Putamen (tissue), 1 donor: ENCODE results near the gene PURA.

Source experiments
- DNase-seq: peaks from one replicate; pipeline ENCODE4 v3.0.0-alpha.2; 2016; ENCODE audit warnings: low spot score

The PURA gene

GRCh38 chr5:140113699-140114263 is at the start of gene PURA:
PURA (plus strand) TSS chr5:140114109; CDS start chr5:140114182, 73 bp downstream.
- DNase-seq, result peak; percentile 89

GRCh38 chr5:140072812-140073211 is 41.1 kb upstream of the PURA start:
- DNase-seq, result no peak

- DNase-seq, result peak; percentile 17
These were observed 40.6 kb upstream of the PURA start for GRCh38 chr5:140073296-140073695.

GRCh38 chr5:140075371-140075770 is 38.5 kb upstream of the PURA start:
- DNase-seq, result no peak

- no peak for DNase-seq
These were observed 37.8 kb upstream of the PURA start for GRCh38 chr5:140076142-140076541.

- DNase-seq, result no peak
These were observed 37.1 kb upstream of the PURA start for GRCh38 chr5:140076788-140077187.

GRCh38 chr5:140083120-140083519 is 30.8 kb upstream of the PURA start:
- no peak for DNase-seq

- DNase-seq, result no peak
These were observed 30.3 kb upstream of the PURA start for GRCh38 chr5:140083650-140084049.

- no peak for DNase-seq
These were observed 29.4 kb upstream of the PURA start for GRCh38 chr5:140084541-140084940.

GRCh38 chr5:140090251-140090650 is 23.7 kb upstream of the PURA start:
- DNase-seq, result no peak

GRCh38 chr5:140093179-140093578 is 20.7 kb upstream of the PURA start:
- no peak for DNase-seq

GRCh38 chr5:140093866-140094265 is 20.0 kb upstream of the PURA start:
- DNase-seq, result no peak

- no peak for DNase-seq
These were observed 19.0 kb upstream of the PURA start for GRCh38 chr5:140094889-140095288.

- no peak for DNase-seq
These were observed 12.7 kb upstream of the PURA start for GRCh38 chr5:140101179-140101578.

- DNase-seq, result no peak
These were observed 10.8 kb upstream of the PURA start for GRCh38 chr5:140103154-140103553.

GRCh38 chr5:140104100-140104499 is 9.8 kb upstream of the PURA start:
- no peak for DNase-seq

GRCh38 chr5:140106101-140106500 is 7.8 kb upstream of the PURA start:
- DNase-seq, result no peak

- no peak for DNase-seq
These were observed 7.1 kb upstream of the PURA start for GRCh38 chr5:140106805-140107311.

- peak; percentile 93 for DNase-seq
These were observed 6.4 kb upstream of the PURA start for GRCh38 chr5:140107312-140108092.

- no peak for DNase-seq
These were observed 5.6 kb upstream of the PURA start for GRCh38 chr5:140108093-140109017.

- DNase-seq, result no peak
These were observed 4.7 kb upstream of the PURA start for GRCh38 chr5:140109018-140109758.
